GM23248 (cell line): Measurements from ENCODE around the gene ARIH2. TPM values are rescaled to one million over a fixed set of nuclear protein-coding genes. Genes with fewer than 3 reads are reported as not detected.

Source experiments
- DNase-seq: peaks from one replicate; pipeline ENCODE4 v3.0.0-alpha.2; 2015
- H2AFZ ChIP-seq: fragments of 200-600 bp; sonication (generic); 2 replicates; pipeline ENCODE4 v1.6.1; 2016; ENCODE audit warnings: antibody characterized with exemption
- H3F3A ChIP-seq: fragments of 200-600 bp; sonication (generic); 2 replicates; pipeline ENCODE4 v1.6.1; 2016; ENCODE audit warnings: mild to moderate bottlenecking, antibody characterized with exemption, mixed run types; ENCODE audit not compliant: insufficient read depth
- H3K27ac ChIP-seq: fragments of 200-600 bp; sonication (generic); 2 replicates; pipeline ENCODE4 v1.5.1; 2016; ENCODE audit warnings: mild to moderate bottlenecking
- H3K27me3 ChIP-seq: fragments of 200-600 bp; sonication (generic); replicated peaks from 2 replicates; pipeline ENCODE4 v1.6.1; 2016; ENCODE audit warnings: mild to moderate bottlenecking; ENCODE audit not compliant: insufficient read depth
- H3K36me3 ChIP-seq: fragments of 200-600 bp; sonication (generic); 2 replicates; pipeline ENCODE4 v1.6.1; 2016; ENCODE audit warnings: low read depth, mild to moderate bottlenecking
- H3K4me1 ChIP-seq: fragments of 200-600 bp; sonication (generic); 2 replicates; pipeline ENCODE4 v1.6.1; 2016; ENCODE audit warnings: mild to moderate bottlenecking; ENCODE audit not compliant: insufficient read depth
- H3K4me2 ChIP-seq: fragments of 200-600 bp; sonication (generic); one replicate; pipeline ENCODE4 v1.6.1; 2016; ENCODE audit warnings: mild to moderate bottlenecking; ENCODE audit not compliant: unreplicated experiment
- H3K4me3 ChIP-seq: fragments of 200-600 bp; sonication (generic); 2 replicates; pipeline ENCODE4 v1.5.1; 2016; ENCODE audit warnings: mild to moderate bottlenecking
- H3K79me2 ChIP-seq: fragments of 200-600 bp; sonication (generic); 2 replicates; pipeline ENCODE4 v1.6.1; 2016; ENCODE audit warnings: mild to moderate bottlenecking; ENCODE audit not compliant: insufficient read depth
- H3K9ac ChIP-seq: fragments of 200-600 bp; sonication (generic); 2 replicates; pipeline ENCODE4 v1.6.1; 2016; ENCODE audit warnings: mild to moderate bottlenecking
- H3K9me2 ChIP-seq: fragments of 200-600 bp; sonication (generic); 2 replicates; pipeline ENCODE4 v1.6.1; 2016; ENCODE audit warnings: mixed run types, mild to moderate bottlenecking, moderate library complexity; ENCODE audit not compliant: insufficient read depth
- H3K9me3 ChIP-seq: fragments of 200-600 bp; sonication (generic); one replicate; pipeline ENCODE4 v1.6.1; 2017; ENCODE audit warnings: low read depth
- H4K20me1 ChIP-seq: fragments of 200-600 bp; sonication (generic); 2 replicates; pipeline ENCODE4 v1.6.0; 2016; ENCODE audit not compliant: insufficient read depth
- EZH2 ChIP-seq: fragments of 200-600 bp; sonication (generic); IDR thresholded peaks from 2 replicates; pipeline ENCODE4 v1.6.1; 2018; ENCODE audit warnings: antibody characterized with exemption, mild to moderate bottlenecking; ENCODE audit not compliant: insufficient read depth, poor library complexity, severe bottlenecking
- EZH2phosphoT487 ChIP-seq: fragments of 200-600 bp; sonication (generic); IDR thresholded peaks from 2 replicates; pipeline ENCODE4 v1.6.1; 2018; ENCODE audit warnings: antibody characterized with exemption, moderate library complexity, mild to moderate bottlenecking, low read depth; ENCODE audit not compliant: insufficient read depth
- WGBS, 2 experiments: methylation state at CpG; one replicate each; pipeline ENCODE4 v1.1.6; 2015 to 2017; ENCODE audit warnings: low lambda C conversion rate in 2 of 2, low coverage in 1 of 2; ENCODE audit errors: missing lambda C conversion rate in 2 of 2; 5-methylcytosine and 5-hydroxymethylcytosine counted together
- in situ Hi-C: fragments of 300-500 bp; cut with MboI; formaldehyde crosslinking; loops from 2 replicates; pipeline ENCODE4 v1.15.0; 2020
- polyA plus RNA-seq: library from polyadenylated mRNA; unstranded; fragments of >200 nt; fragmentation: Nextera tagmentation; extraction: Ambion mirVana; gene quantifications from 2 replicates; pipeline ENCODE4 v1.2.1, GENCODE V29; 2016
- total RNA-seq: library from RNA; depleted of rRNA; stranded (reverse); fragments of >200 nt; shearing (Covaris generic); gene quantifications from 2 replicates; pipeline ENCODE4 v1.2.3, GENCODE V29; 2014

Gene ARIH2
- total and polyA plus RNA-seq, 2 experiments from 2014 or later, result 59.7 to 102 TPM

DNA sequence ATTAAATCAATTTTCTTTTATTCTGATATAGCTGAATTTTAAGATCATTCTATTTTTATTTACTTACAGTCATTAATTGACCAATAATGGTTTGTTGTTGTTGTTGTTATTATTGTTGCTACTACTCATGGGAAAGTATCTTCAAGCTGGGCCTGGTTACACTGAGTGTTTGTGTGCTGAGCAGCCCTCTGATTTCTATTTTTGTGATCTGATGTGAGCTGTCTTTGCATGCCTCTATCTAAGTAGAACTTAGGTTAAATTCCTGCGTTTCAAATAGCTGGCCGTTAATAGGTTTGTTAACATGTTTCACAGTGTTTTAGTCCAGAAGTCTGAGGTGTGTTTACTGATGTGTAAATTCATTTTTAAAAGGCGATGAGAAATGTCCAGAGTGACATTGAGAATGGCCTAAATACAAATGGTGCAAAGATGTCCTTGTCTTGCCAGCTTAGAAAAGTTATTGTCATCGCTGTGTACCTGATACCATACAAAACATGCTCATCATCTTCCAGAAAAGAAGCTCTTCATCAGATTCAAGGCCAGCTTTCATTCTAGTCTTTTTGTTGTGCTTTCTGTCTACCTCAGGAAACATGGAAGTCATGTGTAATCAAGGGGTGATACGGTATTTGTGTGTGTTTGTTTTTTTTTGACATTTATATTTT is 15.8 kb downstream of the ARIH2 start:
- TF ChIP-seq EZH2 (no peak), EZH2phosphoT487 (no peak)
- Histone ChIP-seq H3K79me2 (peaks cover 100% of the 10 kb centered on the region), H3K9me3 (no peaks in the 10 kb centered on the region), H3K27ac (no peak overlapping the region), H3K9ac (no peak overlapping the region), H3K4me2 (no peak overlapping the region), H3K36me3 (peaks cover 14% of the 10 kb centered on the region), H4K20me1 (peaks cover 9% of the 10 kb centered on the region; the same call in 1 of the 2 replicates), H3F3A (peaks cover 3% of the 10 kb centered on the region; the same call in 1 of the 2 replicates), H3K4me1 (no peaks in the 10 kb centered on the region), H2AFZ (no peak overlapping the region), H3K9me2 (no peaks in the 10 kb centered on the region), H3K4me3 (no peak overlapping the region), H3K27me3 (no peaks in the 10 kb centered on the region)
- in situ Hi-C loops, result no loop called here
- no peak for DNase-seq
- WGBS, 2 experiments, result 85 to 86% methylated on average over 5 of the region's 5 CpGs

DNA sequence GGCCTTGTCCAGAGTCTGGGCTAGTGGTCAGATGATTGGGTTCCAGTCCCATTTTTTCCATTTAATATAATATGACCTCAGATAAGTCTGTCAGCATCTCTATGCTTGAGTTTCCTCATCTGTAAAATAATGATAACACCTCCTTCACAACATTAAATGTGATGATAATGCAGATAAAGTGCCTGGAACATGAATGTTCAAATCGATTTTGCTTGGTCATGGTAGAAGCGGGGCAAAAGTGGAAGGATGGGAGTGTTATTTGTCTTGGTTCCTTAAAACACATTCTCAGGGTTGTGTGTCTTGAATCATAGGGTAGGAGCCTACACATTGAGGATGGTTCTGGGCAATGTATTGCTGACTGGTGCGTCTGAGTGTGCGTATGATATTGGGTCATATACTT is 16.9 kb downstream of the ARIH2 start:
- H3K9me3 ChIP-seq, result no peaks in the 10 kb centered on the region
- no peaks in the 10 kb centered on the region for H3K27me3 ChIP-seq
- H3K27ac ChIP-seq, result no peak overlapping the region
- H3F3A ChIP-seq, result no peaks in the 10 kb centered on the region
- no peaks in the 10 kb centered on the region for H3K9me2 ChIP-seq
- 95 to 99% methylated on average over 4 of the region's 4 CpGs for WGBS, 2 experiments
- TF ChIP-seq EZH2phosphoT487 (no peak), EZH2 (no peak)
- no peak for DNase-seq
- no peak overlapping the region for H3K4me3 ChIP-seq
- no peak overlapping the region for H3K9ac ChIP-seq
- H4K20me1 ChIP-seq, result 0 out of 2 replicates have a peak, but pooled peaks cover 5% of the 10 kb centered on the region
- no peak overlapping the region for H2AFZ ChIP-seq
- peaks cover 14% of the 10 kb centered on the region for H3K36me3 ChIP-seq
- H3K79me2 ChIP-seq, result peaks cover 98% of the 10 kb centered on the region
- in situ Hi-C loops, result no loop called here
- no peaks in the 10 kb centered on the region for H3K4me1 ChIP-seq
- no peak overlapping the region for H3K4me2 ChIP-seq

DNA sequence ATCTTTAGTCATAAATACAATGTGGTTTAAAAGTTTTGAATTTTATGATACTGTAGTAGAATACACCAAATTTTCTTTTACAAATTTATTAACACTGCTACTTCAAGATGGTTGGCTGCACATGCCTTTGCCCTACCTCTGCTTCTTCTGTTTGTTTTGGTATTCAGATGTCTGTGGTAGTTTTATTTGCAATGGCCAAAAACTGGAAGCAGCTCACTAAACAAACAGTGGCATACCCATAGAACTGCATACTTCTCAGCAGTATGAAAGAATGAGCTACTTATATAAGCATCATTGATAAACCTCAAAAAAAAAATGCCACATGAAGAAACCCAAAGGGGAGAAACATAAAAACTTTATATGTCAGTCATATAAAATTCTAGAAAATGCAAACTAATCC is 19.5 kb downstream of the ARIH2 start:
- H3K4me2 ChIP-seq, result no peak overlapping the region
- no peak for TF ChIP-seq EZH2
- TF ChIP-seq EZH2phosphoT487, result no peak
- DNase-seq, result no peak
- H3K27ac ChIP-seq, result no peak overlapping the region
- H3K27me3 ChIP-seq, result no peaks in the 10 kb centered on the region
- H4K20me1 ChIP-seq, result 0 out of 2 replicates have a peak, but pooled peaks cover 5% of the 10 kb centered on the region
- no peaks in the 10 kb centered on the region for H3F3A ChIP-seq
- H3K4me1 ChIP-seq, result no peaks in the 10 kb centered on the region
- H2AFZ ChIP-seq, result no peak overlapping the region
- H3K9ac ChIP-seq, result no peak overlapping the region
- no peaks in the 10 kb centered on the region for H3K9me3 ChIP-seq
- in situ Hi-C loops, result no loop called here
- H3K9me2 ChIP-seq, result no peaks in the 10 kb centered on the region
- peaks cover 96% of the 10 kb centered on the region for H3K79me2 ChIP-seq
- H3K36me3 ChIP-seq, result peaks cover 14% of the 10 kb centered on the region
- H3K4me3 ChIP-seq, result no peak overlapping the region

DNA sequence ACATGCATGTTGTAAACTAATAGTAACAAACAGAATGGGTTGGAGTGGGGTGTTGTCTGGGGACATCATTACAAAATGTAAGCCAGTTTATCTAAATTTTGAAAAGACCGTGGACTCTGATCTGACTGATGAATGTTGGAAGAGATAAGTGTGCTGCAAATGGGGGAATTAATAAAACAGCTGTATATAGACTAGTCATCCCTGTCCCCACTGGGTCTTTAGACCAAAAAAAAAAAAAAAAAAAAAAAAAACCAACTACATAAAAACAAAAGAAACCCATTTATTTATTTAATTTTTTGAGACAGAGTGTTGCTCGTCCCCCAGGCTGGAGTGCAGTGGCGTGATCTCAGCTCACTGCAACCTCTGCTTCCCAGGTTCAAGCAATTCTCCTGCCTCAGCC is 20.0 kb downstream of the ARIH2 start:
- H3K9me3 ChIP-seq, result no peaks in the 10 kb centered on the region
- H3K4me1 ChIP-seq, result no peaks in the 10 kb centered on the region
- no peak overlapping the region for H3K27ac ChIP-seq
- H3K4me2 ChIP-seq, result no peak overlapping the region
- DNase-seq, result no peak
- H3K4me3 ChIP-seq, result no peak overlapping the region
- H3F3A ChIP-seq, result no peaks in the 10 kb centered on the region
- no peaks in the 10 kb centered on the region for H3K9me2 ChIP-seq
- H2AFZ ChIP-seq, result no peak overlapping the region
- in situ Hi-C loops, result no loop called here
- no peak for TF ChIP-seq EZH2phosphoT487
- TF ChIP-seq EZH2, result no peak
- H3K9ac ChIP-seq, result no peak overlapping the region
- H3K36me3 ChIP-seq, result peaks cover 12% of the 10 kb centered on the region
- H3K27me3 ChIP-seq, result no peaks in the 10 kb centered on the region
- peaks cover 96% of the 10 kb centered on the region for H3K79me2 ChIP-seq
- 98 to 99% methylated on average over 3 of the region's 3 CpGs for WGBS, 2 experiments
- 0 out of 2 replicates have a peak, but pooled peaks cover 5% of the 10 kb centered on the region for H4K20me1 ChIP-seq
